HepG2 (cell line): ENCODE measurements around the gene LTB4R. TPM values are rescaled to one million over a fixed set of nuclear protein-coding genes. Genes with fewer than 3 reads are reported as not detected.

Experiments
- AKAP8 ChIP-seq: sonication (generic); formaldehyde crosslinking; IDR thresholded peaks from 2 replicates; pipeline ENCODE4 v1.5.1; 2020; ENCODE audit warnings: mild to moderate bottlenecking, missing genetic modification reagents
- ASH2L ChIP-seq: fragments of 300-600, 200-600 bp; sonication (generic); IDR thresholded peaks from 2 replicates; pipeline ENCODE4 v1.7.0; 2017; ENCODE audit warnings: low read depth, mild to moderate bottlenecking, moderate library complexity, mixed read lengths, low read length; ENCODE audit not compliant: insufficient read length
- FOXP1 ChIP-seq, 2 experiments: fragments of 450-650 bp in 1 of 2; IDR thresholded peaks; 2 replicates each; pipeline ENCODE4 v1.6.1; 2017 to 2018; ENCODE audit warnings: antibody characterized with exemption in 1 of 2
- KLF12 ChIP-seq: sonication (generic); formaldehyde crosslinking; IDR thresholded peaks from 2 replicates; pipeline ENCODE4 v1.4.0; 2020; ENCODE audit warnings: missing genetic modification reagents, borderline replicate concordance
- MAFG ChIP-seq: sonication (generic); formaldehyde crosslinking; IDR thresholded peaks from 2 replicates; pipeline ENCODE4 v1.5.1; 2020; ENCODE audit warnings: mild to moderate bottlenecking, missing genetic modification reagents
- PRMT3 ChIP-seq: sonication (generic); formaldehyde crosslinking; IDR thresholded peaks from 2 replicates; pipeline ENCODE4 v1.8.1; 2022; ENCODE audit warnings: low read depth, mild to moderate bottlenecking, moderate library complexity, missing genetic modification reagents, borderline replicate concordance
- RBAK ChIP-seq: sonication (generic); formaldehyde crosslinking; IDR thresholded peaks from 2 replicates; pipeline ENCODE4 v1.5.1; 2020; ENCODE audit warnings: mild to moderate bottlenecking, missing genetic modification reagents
- SMAD3 ChIP-seq: sonication (generic); formaldehyde crosslinking; IDR thresholded peaks from 2 replicates; pipeline ENCODE4 v1.4.0; 2020; ENCODE audit warnings: missing genetic modification reagents
- TEF ChIP-seq: sonication (generic); formaldehyde crosslinking; IDR thresholded peaks from 2 replicates; pipeline ENCODE4 v1.5.0; 2020; ENCODE audit warnings: missing genetic modification reagents
- ZNF280B ChIP-seq: sonication (generic); formaldehyde crosslinking; IDR thresholded peaks from 2 replicates; pipeline ENCODE4 v1.5.0; 2020; ENCODE audit warnings: missing genetic modification reagents, mild to moderate bottlenecking, borderline replicate concordance
- ZSCAN29 ChIP-seq: sonication (generic); formaldehyde crosslinking; conservative IDR thresholded peaks from 2 replicates; pipeline ENCODE4 v1.4.0; 2020; ENCODE audit warnings: mild to moderate bottlenecking, missing genetic modification reagents
- ZZZ3 ChIP-seq: sonication (generic); formaldehyde crosslinking; IDR thresholded peaks from 2 replicates; pipeline ENCODE4 v1.4.0; 2020; ENCODE audit warnings: missing genetic modification reagents, mild to moderate bottlenecking, borderline replicate concordance
- polyA plus RNA-seq, 8 experiments: library from polyadenylated mRNA; depleted of rRNA in 3 of 8; stranded (reverse) in 7 of 8; unstranded in 1 of 8; fragments of >200 nt; fragmentation: Illumina TruSeq in 4 of 8; extraction: Trizol in 4 of 8; gene quantifications; 2 replicates each; pipeline versions ENCODE4 v1.2.1 to v1.2.3, GENCODE V29; 2011 to 2016; ENCODE audit warnings: low read depth in 4 of 8, missing spikeins in 1 of 8, mixed read lengths in 1 of 8; ENCODE audit not compliant: insufficient read depth in 1 of 8
- total RNA-seq, 5 experiments: library from RNA; depleted of rRNA; stranded (reverse); fragments of >200 nt; fragmentation: Illumina TruSeq; extraction: Trizol; gene quantifications; 2 replicates each; pipeline ENCODE4 v1.2.3, GENCODE V29; 2016; ENCODE audit warnings: low read depth in 1 of 5
- TF ChIP-seq, protein P1 (sequence below): sonication (generic); formaldehyde crosslinking; IDR thresholded peaks from 2 replicates; pipeline ENCODE4 v1.5.1; 2020; ENCODE audit warnings: mild to moderate bottlenecking, missing genetic modification reagents, borderline replicate concordance
- TF ChIP-seq, protein P2 (sequence below): sonication (generic); formaldehyde crosslinking; IDR thresholded peaks from 2 replicates; pipeline ENCODE4 v1.9.0; 2021; ENCODE audit warnings: missing genetic modification reagents, borderline replicate concordance
- TF ChIP-seq, protein P3 (sequence below): sonication (generic); formaldehyde crosslinking; IDR thresholded peaks from 2 replicates; pipeline ENCODE4 v1.5.0; 2020; ENCODE audit warnings: mild to moderate bottlenecking, missing genetic modification reagents
- TF ChIP-seq, protein P4 (sequence below): sonication (generic); formaldehyde crosslinking; IDR thresholded peaks from 2 replicates; pipeline ENCODE4 v1.8.0; 2023; ENCODE audit warnings: mild to moderate bottlenecking, missing genetic modification reagents

LTB4R gene
- total and polyA plus RNA-seq, 2 of the 13 experiments (the other 11 are each of a cell fraction or from before 2014, with no cell fraction given) = 3.2 to 8.2 TPM

- TF ChIP-seq ZNF280B (peak; percentile 6; the same call in 1 of the 2 replicates), MAFG (CRISPR knock-in tag) (no peak), ZZZ3 (CRISPR knock-in tag) (0 out of 2 replicates have a peak, but pooled peaks have one; percentile 4), PRMT3 (CRISPR knock-in tag) (no peak), ZSCAN29 (CRISPR knock-in tag) (no peak), AKAP8 (no peak), RBAK (CRISPR knock-in tag) (no peak), SMAD3 (CRISPR knock-in tag) (no peak), FOXP1 (IDR thresholded peaks at IDR 0.05) (no peak), FOXP1 (CRISPR knock-in tag; IDR thresholded peaks at IDR 0.05) (no peak), TEF (CRISPR knock-in tag) (no peak), KLF12 (CRISPR knock-in tag) (no peak), ASH2L (no peak)
- TF ChIP-seq, protein P1, sequence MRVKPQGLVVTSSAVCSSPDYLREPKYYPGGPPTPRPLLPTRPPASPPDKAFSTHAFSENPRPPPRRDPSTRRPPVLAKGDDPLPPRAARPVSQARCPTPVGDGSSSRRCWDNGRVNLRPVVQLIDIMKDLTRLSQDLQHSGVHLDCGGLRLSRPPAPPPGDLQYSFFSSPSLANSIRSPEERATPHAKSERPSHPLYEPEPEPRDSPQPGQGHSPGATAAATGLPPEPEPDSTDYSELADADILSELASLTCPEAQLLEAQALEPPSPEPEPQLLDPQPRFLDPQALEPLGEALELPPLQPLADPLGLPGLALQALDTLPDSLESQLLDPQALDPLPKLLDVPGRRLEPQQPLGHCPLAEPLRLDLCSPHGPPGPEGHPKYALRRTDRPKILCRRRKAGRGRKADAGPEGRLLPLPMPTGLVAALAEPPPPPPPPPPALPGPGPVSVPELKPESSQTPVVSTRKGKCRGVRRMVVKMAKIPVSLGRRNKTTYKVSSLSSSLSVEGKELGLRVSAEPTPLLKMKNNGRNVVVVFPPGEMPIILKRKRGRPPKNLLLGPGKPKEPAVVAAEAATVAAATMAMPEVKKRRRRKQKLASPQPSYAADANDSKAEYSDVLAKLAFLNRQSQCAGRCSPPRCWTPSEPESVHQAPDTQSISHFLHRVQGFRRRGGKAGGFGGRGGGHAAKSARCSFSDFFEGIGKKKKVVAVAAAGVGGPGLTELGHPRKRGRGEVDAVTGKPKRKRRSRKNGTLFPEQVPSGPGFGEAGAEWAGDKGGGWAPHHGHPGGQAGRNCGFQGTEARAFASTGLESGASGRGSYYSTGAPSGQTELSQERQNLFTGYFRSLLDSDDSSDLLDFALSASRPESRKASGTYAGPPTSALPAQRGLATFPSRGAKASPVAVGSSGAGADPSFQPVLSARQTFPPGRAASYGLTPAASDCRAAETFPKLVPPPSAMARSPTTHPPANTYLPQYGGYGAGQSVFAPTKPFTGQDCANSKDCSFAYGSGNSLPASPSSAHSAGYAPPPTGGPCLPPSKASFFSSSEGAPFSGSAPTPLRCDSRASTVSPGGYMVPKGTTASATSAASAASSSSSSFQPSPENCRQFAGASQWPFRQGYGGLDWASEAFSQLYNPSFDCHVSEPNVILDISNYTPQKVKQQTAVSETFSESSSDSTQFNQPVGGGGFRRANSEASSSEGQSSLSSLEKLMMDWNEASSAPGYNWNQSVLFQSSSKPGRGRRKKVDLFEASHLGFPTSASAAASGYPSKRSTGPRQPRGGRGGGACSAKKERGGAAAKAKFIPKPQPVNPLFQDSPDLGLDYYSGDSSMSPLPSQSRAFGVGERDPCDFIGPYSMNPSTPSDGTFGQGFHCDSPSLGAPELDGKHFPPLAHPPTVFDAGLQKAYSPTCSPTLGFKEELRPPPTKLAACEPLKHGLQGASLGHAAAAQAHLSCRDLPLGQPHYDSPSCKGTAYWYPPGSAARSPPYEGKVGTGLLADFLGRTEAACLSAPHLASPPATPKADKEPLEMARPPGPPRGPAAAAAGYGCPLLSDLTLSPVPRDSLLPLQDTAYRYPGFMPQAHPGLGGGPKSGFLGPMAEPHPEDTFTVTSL = no peak
- TF ChIP-seq, protein P2, sequence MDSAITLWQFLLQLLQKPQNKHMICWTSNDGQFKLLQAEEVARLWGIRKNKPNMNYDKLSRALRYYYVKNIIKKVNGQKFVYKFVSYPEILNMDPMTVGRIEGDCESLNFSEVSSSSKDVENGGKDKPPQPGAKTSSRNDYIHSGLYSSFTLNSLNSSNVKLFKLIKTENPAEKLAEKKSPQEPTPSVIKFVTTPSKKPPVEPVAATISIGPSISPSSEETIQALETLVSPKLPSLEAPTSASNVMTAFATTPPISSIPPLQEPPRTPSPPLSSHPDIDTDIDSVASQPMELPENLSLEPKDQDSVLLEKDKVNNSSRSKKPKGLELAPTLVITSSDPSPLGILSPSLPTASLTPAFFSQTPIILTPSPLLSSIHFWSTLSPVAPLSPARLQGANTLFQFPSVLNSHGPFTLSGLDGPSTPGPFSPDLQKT (CRISPR knock-in tag) = no peak
- TF ChIP-seq, protein P3, sequence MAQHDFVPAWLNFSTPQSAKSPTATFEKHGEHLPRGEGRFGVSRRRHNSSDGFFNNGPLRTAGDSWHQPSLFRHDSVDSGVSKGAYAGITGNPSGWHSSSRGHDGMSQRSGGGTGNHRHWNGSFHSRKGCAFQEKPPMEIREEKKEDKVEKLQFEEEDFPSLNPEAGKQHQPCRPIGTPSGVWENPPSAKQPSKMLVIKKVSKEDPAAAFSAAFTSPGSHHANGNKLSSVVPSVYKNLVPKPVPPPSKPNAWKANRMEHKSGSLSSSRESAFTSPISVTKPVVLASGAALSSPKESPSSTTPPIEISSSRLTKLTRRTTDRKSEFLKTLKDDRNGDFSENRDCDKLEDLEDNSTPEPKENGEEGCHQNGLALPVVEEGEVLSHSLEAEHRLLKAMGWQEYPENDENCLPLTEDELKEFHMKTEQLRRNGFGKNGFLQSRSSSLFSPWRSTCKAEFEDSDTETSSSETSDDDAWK = no peak
- TF ChIP-seq, protein P4, sequence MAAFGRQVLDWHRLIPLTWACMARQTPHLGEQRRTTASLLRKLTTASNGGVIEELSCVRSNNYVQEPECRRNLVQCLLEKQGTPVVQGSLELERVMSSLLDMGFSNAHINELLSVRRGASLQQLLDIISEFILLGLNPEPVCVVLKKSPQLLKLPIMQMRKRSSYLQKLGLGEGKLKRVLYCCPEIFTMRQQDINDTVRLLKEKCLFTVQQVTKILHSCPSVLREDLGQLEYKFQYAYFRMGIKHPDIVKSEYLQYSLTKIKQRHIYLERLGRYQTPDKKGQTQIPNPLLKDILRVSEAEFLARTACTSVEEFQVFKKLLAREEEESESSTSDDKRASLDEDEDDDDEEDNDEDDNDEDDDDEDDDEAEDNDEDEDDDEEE = no peak
Measured at GRCh38 chr14:24334431-24335291, 23.4 kb downstream of the LTB4R start, which contains the start of gene ADCY4 (continued).
